ENCODE measurements around the gene KLHL8. TPM values are rescaled to one million over a fixed set of nuclear protein-coding genes. Genes with fewer than 3 reads are reported as not detected.
A peak's percentile ranks its signal among the peaks of the same experiment; 100 is the strongest.
"Not testable (repeated sequence)": the region's sequence is repeated elsewhere in the genome, so short reads cannot be mapped to it uniquely, and the experiment has no call there.

KLHL8 gene
- polyA plus RNA-seq, 1 donor from 2014 or later = 15.0 TPM

DNA sequence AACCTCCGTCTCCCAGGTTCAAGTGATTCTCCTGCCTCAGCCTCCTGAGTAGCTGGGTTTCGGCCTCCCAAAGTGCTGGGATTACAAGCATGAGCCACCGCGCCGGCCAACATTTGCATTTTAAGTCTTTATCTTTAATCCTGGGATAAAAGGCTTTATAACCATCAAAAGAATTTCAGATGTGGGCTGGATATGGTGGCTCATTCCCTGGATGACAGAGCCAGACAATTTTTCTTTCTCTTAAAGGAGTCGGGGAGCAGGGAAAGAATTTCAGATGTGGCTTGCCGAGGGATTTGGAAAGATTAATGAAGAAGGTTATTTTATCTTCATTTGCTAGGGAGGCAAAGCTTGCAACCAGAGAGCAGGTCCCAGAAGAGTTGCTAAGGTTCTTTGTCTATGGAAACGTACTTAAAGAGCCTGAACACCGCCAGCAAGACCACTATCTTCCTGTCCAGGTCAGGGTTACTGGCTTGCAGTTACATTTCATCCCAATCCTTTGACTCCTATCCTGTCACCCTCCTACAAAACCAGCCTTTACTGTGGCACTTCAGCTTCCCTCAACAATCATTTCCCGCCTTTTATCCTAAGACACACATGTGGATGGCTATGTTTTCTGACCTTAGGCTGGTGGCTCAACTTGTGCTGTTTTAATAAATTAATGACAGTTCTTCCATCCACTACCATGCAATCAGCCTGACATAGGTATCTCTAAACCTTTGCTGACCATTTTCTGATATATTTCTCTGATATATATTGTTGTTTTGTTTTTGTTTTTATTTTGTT, 3.9 kb upstream of the KLHL8 start:
- Histone ChIP-seq H3K27ac (ENCODE audit: low read length) (no peak overlapping the region), H3K9me3 (ENCODE audit: low read length) (no peaks in the 10 kb centered on the region), H3K4me2 (ENCODE audit: low read length) (no peak overlapping the region), H4K20me1 (ENCODE audit: insufficient read depth) (no peaks in the 10 kb centered on the region), H3K4me3 (ENCODE audit: low read length) (no peak overlapping the region), H3F3A (ENCODE audit: insufficient read depth, low read length, poor library complexity, severe bottlenecking) (no peaks in the 10 kb centered on the region), H3K36me3 (ENCODE audit: insufficient read depth, low read length) (no peaks in the 10 kb centered on the region), H3K79me2 (replicated peaks; ENCODE audit: insufficient read depth, low read length) (no peaks in the 10 kb centered on the region), H3K9ac (ENCODE audit: low read length) (no peak overlapping the region), H2AFZ (ENCODE audit: low read depth, low read length) (no peak overlapping the region), H3K27me3 (ENCODE audit: insufficient read depth, low read depth, low read length) (no peaks in the 10 kb centered on the region), H3K9me2 (ENCODE audit: insufficient read depth, low read length) (no peaks in the 10 kb centered on the region)
- no peak for TF ChIP-seq EP300 (conservative IDR thresholded peaks at IDR 0.05; ENCODE audit: poor library complexity, severe bottlenecking)
- no peak for TF ChIP-seq POLR2AphosphoS5 (IDR thresholded peaks at IDR 0.05)
- no peak for TF ChIP-seq EZH2 (IDR thresholded peaks at IDR 0.05; ENCODE audit: borderline replicate concordance, insufficient read depth, low read length, poor library complexity, severe bottlenecking)
- no peak for TF ChIP-seq TAF1 (IDR thresholded peaks at IDR 0.05; ENCODE audit: low read depth)
- TF ChIP-seq, protein P1, sequence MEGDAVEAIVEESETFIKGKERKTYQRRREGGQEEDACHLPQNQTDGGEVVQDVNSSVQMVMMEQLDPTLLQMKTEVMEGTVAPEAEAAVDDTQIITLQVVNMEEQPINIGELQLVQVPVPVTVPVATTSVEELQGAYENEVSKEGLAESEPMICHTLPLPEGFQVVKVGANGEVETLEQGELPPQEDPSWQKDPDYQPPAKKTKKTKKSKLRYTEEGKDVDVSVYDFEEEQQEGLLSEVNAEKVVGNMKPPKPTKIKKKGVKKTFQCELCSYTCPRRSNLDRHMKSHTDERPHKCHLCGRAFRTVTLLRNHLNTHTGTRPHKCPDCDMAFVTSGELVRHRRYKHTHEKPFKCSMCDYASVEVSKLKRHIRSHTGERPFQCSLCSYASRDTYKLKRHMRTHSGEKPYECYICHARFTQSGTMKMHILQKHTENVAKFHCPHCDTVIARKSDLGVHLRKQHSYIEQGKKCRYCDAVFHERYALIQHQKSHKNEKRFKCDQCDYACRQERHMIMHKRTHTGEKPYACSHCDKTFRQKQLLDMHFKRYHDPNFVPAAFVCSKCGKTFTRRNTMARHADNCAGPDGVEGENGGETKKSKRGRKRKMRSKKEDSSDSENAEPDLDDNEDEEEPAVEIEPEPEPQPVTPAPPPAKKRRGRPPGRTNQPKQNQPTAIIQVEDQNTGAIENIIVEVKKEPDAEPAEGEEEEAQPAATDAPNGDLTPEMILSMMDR (IDR thresholded peaks at IDR 0.05; ENCODE audit: poor library complexity, severe bottlenecking) = no peak
- TF ChIP-seq, protein P2, sequence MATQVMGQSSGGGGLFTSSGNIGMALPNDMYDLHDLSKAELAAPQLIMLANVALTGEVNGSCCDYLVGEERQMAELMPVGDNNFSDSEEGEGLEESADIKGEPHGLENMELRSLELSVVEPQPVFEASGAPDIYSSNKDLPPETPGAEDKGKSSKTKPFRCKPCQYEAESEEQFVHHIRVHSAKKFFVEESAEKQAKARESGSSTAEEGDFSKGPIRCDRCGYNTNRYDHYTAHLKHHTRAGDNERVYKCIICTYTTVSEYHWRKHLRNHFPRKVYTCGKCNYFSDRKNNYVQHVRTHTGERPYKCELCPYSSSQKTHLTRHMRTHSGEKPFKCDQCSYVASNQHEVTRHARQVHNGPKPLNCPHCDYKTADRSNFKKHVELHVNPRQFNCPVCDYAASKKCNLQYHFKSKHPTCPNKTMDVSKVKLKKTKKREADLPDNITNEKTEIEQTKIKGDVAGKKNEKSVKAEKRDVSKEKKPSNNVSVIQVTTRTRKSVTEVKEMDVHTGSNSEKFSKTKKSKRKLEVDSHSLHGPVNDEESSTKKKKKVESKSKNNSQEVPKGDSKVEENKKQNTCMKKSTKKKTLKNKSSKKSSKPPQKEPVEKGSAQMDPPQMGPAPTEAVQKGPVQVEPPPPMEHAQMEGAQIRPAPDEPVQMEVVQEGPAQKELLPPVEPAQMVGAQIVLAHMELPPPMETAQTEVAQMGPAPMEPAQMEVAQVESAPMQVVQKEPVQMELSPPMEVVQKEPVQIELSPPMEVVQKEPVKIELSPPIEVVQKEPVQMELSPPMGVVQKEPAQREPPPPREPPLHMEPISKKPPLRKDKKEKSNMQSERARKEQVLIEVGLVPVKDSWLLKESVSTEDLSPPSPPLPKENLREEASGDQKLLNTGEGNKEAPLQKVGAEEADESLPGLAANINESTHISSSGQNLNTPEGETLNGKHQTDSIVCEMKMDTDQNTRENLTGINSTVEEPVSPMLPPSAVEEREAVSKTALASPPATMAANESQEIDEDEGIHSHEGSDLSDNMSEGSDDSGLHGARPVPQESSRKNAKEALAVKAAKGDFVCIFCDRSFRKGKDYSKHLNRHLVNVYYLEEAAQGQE (IDR thresholded peaks at IDR 0.05; ENCODE audit: borderline replicate concordance) = no peak
- no peak for TF ChIP-seq RAD21 (conservative IDR thresholded peaks at IDR 0.05)
- TF ChIP-seq MXI1 (conservative IDR thresholded peaks at IDR 0.05; ENCODE audit: poor library complexity, severe bottlenecking) = no peak
- no peak for TF ChIP-seq SMC3 (conservative IDR thresholded peaks at IDR 0.05; ENCODE audit: poor library complexity)

DNA sequence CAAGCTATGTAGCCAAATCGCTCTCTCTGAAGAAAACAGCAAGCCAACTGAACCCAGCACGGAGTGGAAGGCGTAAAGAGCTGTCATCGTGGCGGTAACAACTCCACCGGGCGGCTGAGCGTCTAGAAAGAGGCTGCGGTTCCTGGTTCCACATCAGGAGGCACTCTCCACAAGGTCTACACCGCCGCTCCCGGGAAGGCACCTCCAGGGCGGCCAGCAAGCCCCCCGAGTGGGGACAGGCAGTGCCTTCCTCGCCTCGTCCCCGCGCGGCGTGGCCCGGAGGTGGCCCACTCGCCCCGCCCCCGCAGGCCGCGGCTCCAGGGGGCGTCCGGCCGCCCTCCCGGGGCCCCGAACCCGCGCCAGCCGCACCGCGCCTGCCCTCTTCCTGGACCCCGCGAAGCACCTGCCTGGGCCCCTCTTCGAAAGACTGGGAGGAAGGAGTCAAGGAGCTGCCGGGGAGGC, 755 bp downstream of the KLHL8 start:
- H3K79me2 ChIP-seq (replicated peaks; ENCODE audit: insufficient read depth, low read length) = peaks cover 25% of the 10 kb centered on the region
- H3F3A ChIP-seq (ENCODE audit: insufficient read depth, low read length, poor library complexity, severe bottlenecking) = no peaks in the 10 kb centered on the region
- H3K4me2 ChIP-seq (ENCODE audit: low read length) = peak overlapping the region; percentile 80
- no peaks in the 10 kb centered on the region for H3K27me3 ChIP-seq (ENCODE audit: insufficient read depth, low read depth, low read length)
- TF ChIP-seq, protein P1 (IDR thresholded peaks at IDR 0.05; ENCODE audit: poor library complexity, severe bottlenecking) = peak; percentile 73
- no peak for TF ChIP-seq EZH2 (IDR thresholded peaks at IDR 0.05; ENCODE audit: borderline replicate concordance, insufficient read depth, low read length, poor library complexity, severe bottlenecking)
- TF ChIP-seq RAD21 (conservative IDR thresholded peaks at IDR 0.05) = peak; percentile 13
- TF ChIP-seq SMC3 (conservative IDR thresholded peaks at IDR 0.05; ENCODE audit: poor library complexity) = no peak
- TF ChIP-seq TAF1 (IDR thresholded peaks at IDR 0.05; ENCODE audit: low read depth) = no peak
- no peaks in the 10 kb centered on the region for H3K9me3 ChIP-seq (ENCODE audit: low read length)
- H3K9me2 ChIP-seq (ENCODE audit: insufficient read depth, low read length) = no peaks in the 10 kb centered on the region
- H3K36me3 ChIP-seq (ENCODE audit: insufficient read depth, low read length) = no peaks in the 10 kb centered on the region
- H4K20me1 ChIP-seq (ENCODE audit: insufficient read depth) = no peaks in the 10 kb centered on the region
- H3K9ac ChIP-seq (ENCODE audit: low read length) = peak overlapping the region; percentile 93
- H3K4me3 ChIP-seq (ENCODE audit: low read length) = peak overlapping the region; percentile 99
- peak overlapping the region; percentile 98 for H2AFZ ChIP-seq (ENCODE audit: low read depth, low read length)
- H3K27ac ChIP-seq (ENCODE audit: low read length) = peak overlapping the region; percentile 93

DNA sequence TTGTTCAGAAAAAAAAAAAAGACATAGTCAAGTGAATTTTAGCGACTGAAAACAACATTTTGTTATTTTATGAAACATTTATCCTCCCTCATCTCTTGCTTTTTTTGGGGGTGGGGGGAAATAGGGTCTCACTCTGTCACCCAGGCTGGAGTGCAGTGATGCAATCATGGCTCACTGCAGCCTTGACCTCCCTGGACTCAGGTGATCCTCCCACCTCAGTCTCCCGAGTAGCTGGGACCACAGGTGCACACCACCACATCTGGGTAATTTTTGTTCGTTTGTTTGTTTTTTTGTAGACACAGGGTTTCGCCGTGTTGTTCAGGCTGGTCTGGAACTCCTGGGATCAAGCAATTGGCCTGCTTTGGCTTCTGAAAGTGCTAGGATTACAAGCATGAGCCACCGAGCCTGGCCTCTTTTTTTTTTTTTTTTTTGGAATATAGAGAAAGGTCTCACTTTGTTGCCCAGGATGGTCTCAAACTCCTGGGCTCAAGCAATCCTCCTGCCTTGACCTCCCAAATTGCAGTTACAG, 3.1 kb downstream of the KLHL8 start:
- not testable (repeated sequence) for H4K20me1 ChIP-seq (ENCODE audit: insufficient read depth); H3K27ac ChIP-seq (ENCODE audit: low read length); H3K27me3 ChIP-seq (ENCODE audit: insufficient read depth, low read depth, low read length); H3F3A ChIP-seq (ENCODE audit: insufficient read depth, low read length, poor library complexity, severe bottlenecking); H2AFZ ChIP-seq (ENCODE audit: low read depth, low read length); H3K9me2 ChIP-seq (ENCODE audit: insufficient read depth, low read length); H3K4me3 ChIP-seq (ENCODE audit: low read length); H3K36me3 ChIP-seq (ENCODE audit: insufficient read depth, low read length); H3K4me2 ChIP-seq (ENCODE audit: low read length); H3K9me3 ChIP-seq (ENCODE audit: low read length); H3K9ac ChIP-seq (ENCODE audit: low read length)
- H3K79me2 ChIP-seq (replicated peaks; ENCODE audit: insufficient read depth, low read length) = peaks cover 33% of the 10 kb centered on the region

Data from neural cell (in vitro differentiated cells).